Putamen (tissue), 1 donor: ENCODE data around the gene U2AF1L4.

Source experiments
- DNase-seq: peaks from one replicate; pipeline ENCODE4 v3.0.0-alpha.2; 2016; ENCODE audit warnings: low spot score

U2AF1L4 gene

GRCh38 chr19:35740423-35741202, 4.6 kb downstream of the U2AF1L4 start:
- DNase-seq, result peak; percentile 98

- DNase-seq, result no peak
Observed at GRCh38 chr19:35740108-35740422, 5.2 kb downstream of the U2AF1L4 start.

GRCh38 chr19:35739275-35740107, 5.7 kb downstream of the U2AF1L4 start:
- DNase-seq, result no peak

GRCh38 chr19:35738887-35739229, 6.4 kb downstream of the U2AF1L4 start:
- no peak for DNase-seq

GRCh38 chr19:35738021-35738886, 7.0 kb downstream of the U2AF1L4 start:
- no peak for DNase-seq

GRCh38 chr19:35736913-35737886, 8.0 kb downstream of the U2AF1L4 start:
- DNase-seq, result no peak

- no peak for DNase-seq
Observed at GRCh38 chr19:35734889-35735288, 10.3 kb downstream of the U2AF1L4 start.

GRCh38 chr19:35734273-35734672, 10.9 kb downstream of the U2AF1L4 start:
- DNase-seq, result no peak

- DNase-seq, result no peak
Observed at GRCh38 chr19:35733180-35734125, 11.8 kb downstream of the U2AF1L4 start.

- DNase-seq, result no peak
Observed at GRCh38 chr19:35732540-35733179, 12.6 kb downstream of the U2AF1L4 start.

GRCh38 chr19:35731779-35732405, 13.3 kb downstream of the U2AF1L4 start:
- no peak for DNase-seq

- no peak for DNase-seq
Observed at GRCh38 chr19:35731353-35731752, 13.9 kb downstream of the U2AF1L4 start.

- no peak for DNase-seq
Observed at GRCh38 chr19:35730326-35730725, 14.9 kb downstream of the U2AF1L4 start.

GRCh38 chr19:35729763-35730162, 15.5 kb downstream of the U2AF1L4 start:
- no peak for DNase-seq

GRCh38 chr19:35729021-35729420, 16.2 kb downstream of the U2AF1L4 start:
- DNase-seq, result no peak

GRCh38 chr19:35727956-35728706, 17.1 kb downstream of the U2AF1L4 start:
- DNase-seq, result no peak

GRCh38 chr19:35727053-35727955, 17.9 kb downstream of the U2AF1L4 start:
- DNase-seq, result no peak
